NCI-H146 treated with DMSO at 0.1 percent for 48 hours (cell line): ENCODE measurements around the gene ARHGAP1.

ENCODE experiments used
- DNase-seq: peaks from one replicate; lab custom pipeline; 2025; ENCODE audit not compliant: unreplicated experiment; lab: John Stamatoyannopoulos, UW

Gene ARHGAP1

DNA sequence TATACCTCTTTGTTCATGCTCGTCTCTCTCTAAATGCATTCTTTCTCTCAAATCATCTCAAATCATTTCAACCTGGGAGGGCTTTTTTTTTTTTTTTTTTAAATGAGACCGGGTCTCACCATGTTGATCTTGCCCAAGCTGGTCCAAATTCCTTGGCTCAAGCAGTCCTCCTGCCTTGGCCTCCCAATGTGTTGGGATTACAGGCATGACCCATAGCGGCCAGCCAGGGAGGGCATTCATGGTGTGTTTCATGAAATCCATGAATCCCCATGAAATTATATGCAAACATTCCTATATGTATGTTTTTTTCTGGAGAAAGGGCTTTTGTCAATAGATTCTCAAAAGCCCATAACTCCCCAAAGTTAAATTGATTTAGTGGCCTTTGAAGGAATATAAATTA is 56.9 kb downstream of the ARHGAP1 start:
- no peak for DNase-seq

DNA sequence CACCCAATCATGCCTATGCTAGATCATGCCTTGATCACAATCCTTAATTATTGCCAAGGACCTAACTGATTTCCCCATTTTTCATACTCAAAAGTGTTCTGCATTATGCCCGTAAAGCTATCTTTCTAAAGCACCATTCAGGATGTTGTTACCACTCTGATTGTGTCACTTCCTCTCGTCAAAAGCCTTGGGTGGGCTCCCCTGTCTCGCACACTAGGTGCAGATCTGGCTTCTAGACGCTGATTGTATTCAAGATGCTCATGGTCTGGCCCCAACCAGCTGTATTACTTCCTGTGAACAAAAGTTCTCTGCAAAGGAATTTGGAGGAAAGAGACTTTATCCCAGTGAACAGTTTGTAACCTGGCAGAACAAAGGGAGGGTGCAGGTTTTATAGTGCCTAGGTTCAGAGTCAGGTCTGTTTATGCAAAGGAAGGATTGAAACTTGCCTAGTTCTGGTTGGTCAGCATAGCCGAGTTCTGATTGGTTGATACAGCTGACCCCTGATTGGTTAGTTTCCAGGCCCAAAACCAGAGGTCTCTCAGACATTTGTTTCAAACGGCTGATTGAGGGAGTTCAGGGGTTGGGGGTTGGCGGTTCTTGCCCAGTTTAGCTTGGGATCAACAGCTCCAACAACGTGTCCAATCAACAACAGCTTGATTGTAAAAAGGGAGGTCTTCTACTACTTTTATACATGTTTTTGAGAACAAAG is 57.6 kb downstream of the ARHGAP1 start:
- DNase-seq: no peak

DNA sequence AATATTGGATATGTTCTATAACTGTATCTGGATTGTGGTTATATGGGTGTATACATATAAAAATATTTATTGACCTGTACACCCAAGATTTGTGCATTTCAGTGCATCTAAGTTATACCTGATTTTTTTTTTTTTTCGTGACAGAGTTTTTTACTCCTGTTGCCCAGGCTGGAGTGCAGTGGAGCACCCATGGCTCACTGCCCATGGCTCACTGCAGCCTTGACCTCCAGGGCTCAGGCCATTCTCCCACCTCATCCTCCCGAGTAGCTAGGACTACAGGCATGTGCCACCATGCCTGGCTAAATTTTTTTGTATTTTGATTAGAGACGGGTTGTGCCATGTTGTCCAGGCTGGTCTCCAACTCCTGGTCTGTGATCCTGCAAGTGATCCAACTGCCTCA is 58.8 kb downstream of the ARHGAP1 start:
- DNase-seq: no peak

DNA sequence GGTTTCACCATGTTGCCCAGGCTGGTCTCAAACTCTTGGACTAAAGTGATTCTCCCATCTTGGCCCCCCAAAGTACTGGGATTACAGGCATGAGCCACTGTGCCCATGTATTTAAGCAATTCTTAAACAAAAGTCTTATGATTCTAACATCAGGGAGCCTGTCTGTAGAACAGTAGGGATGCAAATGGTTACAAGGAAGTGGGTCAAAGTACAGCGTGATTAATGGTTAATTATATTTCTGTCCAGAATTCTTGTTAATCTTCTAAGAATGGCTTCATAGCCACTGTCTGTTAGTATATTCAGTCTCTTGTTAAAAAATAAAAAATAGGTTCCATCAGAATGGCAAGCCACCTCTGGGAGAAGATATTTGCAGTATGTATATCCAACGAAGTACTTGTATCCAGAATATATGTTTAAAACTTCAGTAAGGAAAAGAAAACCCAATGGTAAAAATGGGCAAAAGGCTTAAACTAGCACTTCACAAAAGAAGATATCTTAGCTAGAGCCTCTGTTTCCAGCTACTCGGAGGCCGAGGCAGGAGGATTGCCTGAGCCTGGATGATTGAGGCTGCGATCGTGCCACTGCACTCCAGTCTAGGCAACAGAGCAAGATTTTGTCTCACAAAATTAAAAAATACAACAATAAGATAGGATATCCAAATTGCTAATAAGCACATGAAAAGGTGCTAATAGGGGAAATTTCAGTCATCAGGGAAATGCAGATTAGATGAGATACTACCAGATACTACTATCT is 60.2 kb downstream of the ARHGAP1 start:
- DNase-seq: no peak

DNA sequence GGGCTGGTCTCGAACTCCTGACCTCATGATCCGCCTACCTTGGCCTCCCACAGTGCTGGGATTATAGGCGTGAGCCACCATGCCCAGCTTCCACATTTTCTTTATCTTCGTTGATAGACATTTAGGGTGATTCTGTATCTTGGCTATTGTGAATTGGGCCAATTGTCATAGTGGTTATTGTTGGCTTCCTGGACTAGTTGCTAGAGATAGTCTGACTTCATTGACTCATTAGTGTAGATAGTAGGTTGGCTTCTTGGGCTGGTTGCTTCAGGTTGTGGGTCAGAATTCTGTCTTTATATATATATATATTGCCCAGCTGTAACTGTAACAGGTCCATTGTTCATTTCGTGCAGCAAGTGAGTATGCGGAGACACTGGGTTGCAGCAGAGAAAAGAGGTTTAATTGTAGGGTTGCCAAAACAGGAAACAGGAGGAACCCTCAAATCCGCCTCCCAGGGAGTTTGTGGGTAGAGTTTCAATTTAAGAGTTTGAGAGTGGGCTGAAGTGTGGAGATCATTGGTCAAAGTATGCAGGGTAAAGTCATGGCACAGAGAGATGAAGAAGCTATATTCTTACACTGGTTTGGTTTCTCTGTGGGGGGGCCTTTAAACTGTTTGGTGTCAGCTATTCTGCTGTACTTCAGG is 61.1 kb downstream of the ARHGAP1 start:
- no peak for DNase-seq

DNA sequence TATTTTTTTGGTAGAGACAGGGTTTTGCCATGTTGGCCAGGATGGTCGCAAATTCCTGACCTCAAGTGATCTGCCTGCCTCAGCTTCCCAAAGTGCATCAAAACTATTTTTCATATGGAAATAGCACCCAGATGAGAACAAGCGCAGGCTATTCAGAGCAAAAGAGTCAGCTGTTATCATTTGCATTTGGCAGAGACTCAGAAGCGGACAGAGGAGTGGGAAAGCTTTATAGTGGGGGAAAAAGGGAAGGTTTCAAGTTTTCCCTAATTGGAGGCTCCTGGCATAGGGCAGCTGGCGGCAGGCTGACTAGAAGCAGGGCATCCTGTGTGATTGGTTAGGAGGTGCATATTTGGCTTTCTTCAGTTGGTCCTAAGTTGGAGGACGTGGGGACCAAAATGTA is 62.9 kb downstream of the ARHGAP1 start:
- no peak for DNase-seq

DNA sequence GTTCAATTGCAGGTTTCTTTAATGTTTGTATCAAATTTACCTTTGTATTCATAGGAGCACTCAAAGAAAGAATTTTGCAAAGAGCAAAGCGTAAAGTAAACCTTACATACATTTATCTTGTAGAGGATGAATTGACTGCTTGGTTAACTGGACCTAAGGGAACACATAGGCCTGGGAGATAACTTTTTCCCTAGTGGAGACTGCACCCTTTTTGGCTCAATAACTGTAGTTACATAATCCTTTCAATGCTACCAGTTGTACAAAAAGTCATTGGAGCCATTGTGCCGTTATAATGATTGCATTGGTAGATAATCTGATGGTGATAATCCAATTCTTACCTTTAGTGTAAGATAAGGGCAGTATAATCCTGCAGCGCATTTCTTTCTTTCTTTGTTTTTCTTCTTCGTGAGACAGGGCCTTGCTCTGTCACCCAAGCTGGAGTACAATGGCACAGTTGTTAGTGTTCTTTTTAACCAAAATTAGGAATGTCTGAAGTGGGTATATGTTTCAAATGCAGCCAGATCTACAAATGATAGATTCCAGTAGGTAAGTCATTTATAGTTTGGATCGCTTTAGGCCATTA is 64.8 kb downstream of the ARHGAP1 start:
- no peak for DNase-seq

DNA sequence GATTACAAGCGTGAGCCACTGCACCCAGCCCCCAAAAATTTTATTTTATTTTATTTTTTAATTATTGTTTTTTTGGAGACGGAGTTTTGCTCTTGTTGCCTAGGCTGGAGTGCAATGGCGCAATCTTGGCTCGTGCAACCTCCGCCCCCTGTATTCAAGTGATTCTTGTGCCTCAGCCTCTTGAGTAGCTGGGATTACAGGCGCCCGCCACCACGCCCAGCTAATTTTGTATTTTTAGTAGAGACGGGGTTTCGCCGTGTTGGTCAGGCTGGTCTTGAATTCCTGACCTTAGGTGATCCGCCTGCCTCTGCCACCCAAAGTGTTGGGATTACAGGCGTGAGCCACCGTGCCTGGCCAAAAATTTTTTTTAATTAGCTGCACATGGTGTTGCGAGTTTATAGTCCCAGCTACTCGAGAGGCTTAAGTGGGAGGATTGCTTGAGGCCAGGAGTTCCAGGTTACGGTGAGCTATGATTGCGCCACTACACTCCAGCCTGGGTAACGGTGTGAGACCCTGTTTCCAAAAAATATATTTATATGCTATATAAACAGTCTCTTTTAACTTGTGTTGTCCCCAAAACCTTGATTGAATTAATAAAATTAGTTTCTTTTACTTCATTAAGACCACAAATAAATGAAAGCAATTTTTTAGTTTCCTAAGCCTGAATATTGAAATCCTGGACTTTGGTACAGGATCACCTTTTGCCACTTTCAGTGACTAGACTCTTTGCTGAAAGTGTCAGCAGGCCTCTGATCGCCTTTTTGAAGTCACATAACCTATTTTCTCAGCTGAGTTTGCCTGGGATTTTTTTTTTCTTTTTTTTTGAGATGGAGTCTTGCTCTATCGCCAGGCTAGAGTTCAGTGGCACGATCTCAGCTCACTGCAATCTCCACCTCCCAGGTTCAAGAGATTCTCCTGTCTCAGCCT is 66.9 kb downstream of the ARHGAP1 start:
- no peak for DNase-seq

DNA sequence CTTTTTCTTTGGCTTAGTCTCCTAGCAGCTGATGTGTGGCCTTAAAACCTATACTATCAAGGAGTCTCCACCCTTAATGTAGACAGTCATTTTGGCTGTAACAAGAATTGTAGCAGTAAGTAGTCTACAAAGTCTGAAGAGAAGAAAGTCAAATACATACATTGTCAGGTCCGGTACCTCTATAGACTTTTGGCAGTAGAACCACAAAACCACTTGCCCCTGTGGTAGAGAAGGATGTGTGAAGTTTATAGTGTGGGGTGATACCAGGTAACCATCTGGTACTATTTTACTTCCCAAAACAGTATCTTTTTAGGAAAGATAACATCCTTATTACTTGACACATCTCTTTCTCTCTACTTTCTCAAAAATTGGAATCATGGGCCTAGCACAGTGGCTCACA is 67.9 kb downstream of the ARHGAP1 start:
- DNase-seq: no peak

DNA sequence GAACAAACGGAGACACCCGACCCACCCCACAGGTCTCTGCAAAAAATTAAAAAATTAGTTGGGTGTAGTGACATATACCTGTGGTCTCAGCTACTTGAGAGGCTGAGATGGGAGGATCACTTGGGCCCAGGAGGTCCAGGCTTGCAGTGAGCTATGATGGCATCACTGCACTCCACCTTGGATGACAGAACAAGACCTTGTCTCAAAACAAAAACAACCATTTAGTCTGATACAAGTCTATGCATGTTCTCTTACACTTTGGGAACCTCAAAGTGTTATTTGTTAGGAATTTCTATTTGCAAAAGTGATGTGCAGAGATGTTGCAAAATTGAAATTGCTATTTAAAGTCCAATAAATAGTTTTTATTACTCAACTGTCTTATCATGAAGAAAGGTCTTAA is 68.7 kb downstream of the ARHGAP1 start:
- DNase-seq: no peak

DNA sequence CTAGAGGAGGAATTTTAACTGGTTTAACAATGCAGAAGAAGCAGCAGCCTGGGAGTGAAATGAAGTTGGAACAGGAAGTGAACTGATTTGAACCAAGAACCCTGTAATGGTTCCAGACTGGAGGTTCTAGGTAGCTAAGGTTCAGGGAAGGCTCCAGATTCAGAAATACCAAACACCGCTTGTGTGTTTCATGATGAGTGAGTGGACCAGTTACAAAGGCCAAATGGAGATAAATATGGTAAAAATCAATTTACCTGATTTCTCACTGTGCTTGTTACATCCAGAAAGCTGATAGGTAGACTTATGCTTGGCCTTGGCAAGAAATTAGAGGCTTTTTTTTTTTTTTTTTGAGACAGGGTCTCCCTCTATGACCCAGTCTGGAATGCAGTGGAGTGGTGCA is 70.2 kb downstream of the ARHGAP1 start:
- no peak for DNase-seq

DNA sequence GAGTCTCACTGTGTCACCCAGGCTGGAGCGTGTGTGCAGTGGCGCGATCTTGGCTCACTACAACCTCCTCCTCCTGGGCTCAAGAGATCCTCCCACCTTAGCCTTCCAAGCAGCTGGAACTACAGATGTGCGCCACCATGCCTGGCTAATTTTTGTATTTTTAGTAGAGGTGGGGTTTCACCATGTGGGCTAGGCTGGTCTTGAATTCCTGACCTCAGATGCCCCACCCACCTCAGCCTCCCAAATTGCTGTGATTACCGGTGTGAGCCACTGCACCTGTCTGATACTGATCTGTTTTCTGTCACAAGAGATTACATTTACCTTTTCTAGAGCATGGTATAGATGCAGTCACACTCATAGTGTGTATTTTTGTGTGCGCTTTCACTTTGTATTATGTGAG is 71.5 kb downstream of the ARHGAP1 start:
- DNase-seq: no peak
